Skeletal muscle satellite cell (primary cell): ENCODE measurements around the gene VASH1.
A peak's percentile ranks its signal among the peaks of the same experiment; 100 is the strongest.

ENCODE experiments used
- H3K27me3 ChIP-seq: 2 replicates; pipeline ENCODE4 v1.7.0; 2013; ENCODE audit warnings: low read length; ENCODE audit not compliant: control insufficient read depth, insufficient read depth
- H3K36me3 ChIP-seq: 2 replicates; pipeline ENCODE4 v1.7.0; 2013; ENCODE audit warnings: mild to moderate bottlenecking, control low read depth, low read length; ENCODE audit not compliant: insufficient read depth
- H3K4me1 ChIP-seq: 2 replicates; pipeline ENCODE4 v1.7.0; 2013; ENCODE audit warnings: low read length; ENCODE audit not compliant: control insufficient read depth, insufficient read depth
- H3K4me2 ChIP-seq: 2 replicates; pipeline ENCODE4 v1.7.0; 2013; ENCODE audit warnings: mild to moderate bottlenecking, low read length
- H3K4me3 ChIP-seq: 2 replicates; pipeline ENCODE4 v1.7.0; 2013; ENCODE audit warnings: low read length
- H3K9ac ChIP-seq: 2 replicates; pipeline ENCODE4 v1.7.0; 2013; ENCODE audit warnings: mild to moderate bottlenecking, low read depth, low read length, moderate library complexity
- H3K9me3 ChIP-seq: replicated peaks from 2 replicates; pipeline ENCODE4 v1.7.0; 2013; ENCODE audit warnings: mild to moderate bottlenecking, control low read depth, low read length

Gene VASH1

GRCh38 chr14:76767681-76768656 lies 6.7 kb downstream of the VASH1 start:
- Histone ChIP-seq H3K4me2 (no peak overlapping the region), H3K27me3 (peaks cover 6% of the 10 kb centered on the region), H3K9ac (no peak overlapping the region), H3K36me3 (no peaks in the 10 kb centered on the region), H3K4me3 (no peak overlapping the region), H3K9me3 (no peaks in the 10 kb centered on the region), H3K4me1 (peaks cover 9% of the 10 kb centered on the region)

DNA sequence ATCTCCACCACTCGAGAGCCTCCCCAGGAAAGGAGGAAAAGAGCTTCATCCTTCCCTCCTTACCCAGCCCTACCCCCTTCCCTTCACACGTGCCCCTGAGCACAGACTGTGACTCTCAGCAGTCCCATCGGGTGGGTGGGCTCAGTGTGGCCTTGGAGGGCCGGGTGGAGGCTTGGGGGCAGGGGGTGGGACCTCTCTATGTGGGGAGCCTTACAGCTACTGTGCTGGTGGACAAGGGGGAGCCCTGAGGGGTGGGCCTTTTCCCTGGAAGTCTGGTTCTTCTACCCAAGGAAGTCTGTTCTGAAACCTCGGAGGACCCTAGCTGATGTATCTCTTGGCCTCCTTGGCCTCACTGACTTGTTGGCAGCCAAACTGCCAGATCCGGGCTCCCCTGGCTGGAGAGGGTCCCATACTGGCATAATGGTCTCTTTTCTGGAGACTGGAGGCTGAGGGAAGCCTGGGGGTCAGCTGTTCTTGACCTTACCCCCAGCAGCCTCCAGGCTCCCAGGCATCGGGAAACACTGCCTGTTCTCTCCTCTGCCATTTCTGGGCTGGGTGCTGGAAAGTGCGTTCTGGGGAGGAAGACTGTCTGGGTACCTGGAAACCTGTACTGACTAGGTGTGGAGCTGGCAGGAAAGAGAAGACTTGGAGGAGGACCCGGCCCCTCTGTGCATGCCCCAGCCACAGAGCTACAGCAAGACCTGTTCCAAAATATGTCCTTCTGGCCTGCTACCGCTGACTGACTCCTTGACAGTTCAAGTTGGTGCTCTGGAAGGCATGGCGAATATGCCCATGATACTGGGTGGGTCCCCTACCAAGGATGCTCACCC lies 7.6 kb downstream of the VASH1 start:
- peaks cover 6% of the 10 kb centered on the region for H3K27me3 ChIP-seq
- H3K4me2 ChIP-seq: no peak overlapping the region
- H3K9ac ChIP-seq: no peak overlapping the region
- no peaks in the 10 kb centered on the region for H3K36me3 ChIP-seq
- no peaks in the 10 kb centered on the region for H3K9me3 ChIP-seq
- H3K4me1 ChIP-seq: peaks cover 18% of the 10 kb centered on the region
- no peak overlapping the region for H3K4me3 ChIP-seq

- Histone ChIP-seq H3K9ac (no peak overlapping the region), H3K9me3 (no peaks in the 10 kb centered on the region), H3K27me3 (peaks cover 6% of the 10 kb centered on the region), H3K4me1 (peaks cover 21% of the 10 kb centered on the region), H3K4me2 (no peak overlapping the region), H3K4me3 (no peak overlapping the region), H3K36me3 (no peaks in the 10 kb centered on the region)
These were observed 8.5 kb downstream of the VASH1 start for GRCh38 chr14:76769636-76770292.

- Histone ChIP-seq H3K9ac (no peak overlapping the region), H3K4me1 (peaks cover 21% of the 10 kb centered on the region)
These were observed 9.5 kb downstream of the VASH1 start for GRCh38 chr14:76770521-76771436.

GRCh38 chr14:76771437-76771980 lies 10.2 kb downstream of the VASH1 start:
- no peaks in the 10 kb centered on the region for H3K36me3 ChIP-seq
- no peaks in the 10 kb centered on the region for H3K9me3 ChIP-seq
- H3K9ac ChIP-seq: no peak overlapping the region
- peaks cover 21% of the 10 kb centered on the region for H3K4me1 ChIP-seq
- no peak overlapping the region for H3K4me3 ChIP-seq
- H3K4me2 ChIP-seq: no peak overlapping the region
- peaks cover 6% of the 10 kb centered on the region for H3K27me3 ChIP-seq

More at GRCh38 chr14:76770521-76771436, 9.5 kb downstream of the VASH1 start:
- H3K9me3 ChIP-seq: no peaks in the 10 kb centered on the region
- H3K4me3 ChIP-seq: no peak overlapping the region
- no peaks in the 10 kb centered on the region for H3K36me3 ChIP-seq
- no peak overlapping the region for H3K4me2 ChIP-seq
- peaks cover 6% of the 10 kb centered on the region for H3K27me3 ChIP-seq

GRCh38 chr14:76772300-76773187 lies 11.3 kb downstream of the VASH1 start:
- H3K4me2 ChIP-seq: peak overlapping the region; percentile 59
- H3K27me3 ChIP-seq: peaks cover 6% of the 10 kb centered on the region
- no peaks in the 10 kb centered on the region for H3K36me3 ChIP-seq
- H3K4me3 ChIP-seq: peak overlapping the region; percentile 40
- no peaks in the 10 kb centered on the region for H3K9me3 ChIP-seq
- peaks cover 21% of the 10 kb centered on the region for H3K4me1 ChIP-seq
- peak overlapping the region; percentile 17 for H3K9ac ChIP-seq

DNA sequence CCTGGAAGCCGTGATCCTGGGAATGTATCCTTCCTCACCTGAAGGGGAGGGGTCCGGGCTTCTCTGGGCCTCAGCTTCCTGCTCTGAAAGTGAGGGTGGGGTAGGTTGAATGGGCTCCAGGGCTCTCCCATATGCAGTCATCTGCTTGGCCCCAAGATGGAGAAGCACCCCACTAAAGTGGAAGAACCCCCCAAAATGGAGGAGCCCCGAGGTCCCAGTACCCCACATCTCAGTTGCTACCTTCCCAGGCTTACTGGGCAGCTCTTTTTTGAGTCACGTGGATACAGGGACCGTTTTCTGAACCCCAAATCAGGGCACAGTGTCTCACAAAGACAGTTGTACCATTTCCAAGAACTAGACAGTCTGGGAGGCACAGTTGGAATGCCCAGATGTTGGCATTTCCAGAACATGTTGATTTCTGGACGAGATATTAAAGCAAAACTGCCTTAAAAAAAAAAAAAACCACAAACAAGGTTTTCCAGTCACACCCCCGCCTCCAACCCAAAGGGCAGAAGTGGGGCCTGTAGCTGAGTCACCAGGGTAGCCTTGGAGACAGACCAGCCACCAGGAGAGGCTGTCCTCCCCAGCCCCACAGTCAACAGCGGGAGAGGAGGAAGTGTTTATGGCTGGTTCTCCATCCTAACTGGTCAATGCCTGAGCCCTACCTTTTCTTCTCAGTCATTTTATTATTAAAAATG lies 12.1 kb downstream of the VASH1 start:
- peak overlapping the region; percentile 17 for H3K9ac ChIP-seq
- peak overlapping the region; percentile 40 for H3K4me3 ChIP-seq
- no peaks in the 10 kb centered on the region for H3K9me3 ChIP-seq
- peak overlapping the region; percentile 59 for H3K4me2 ChIP-seq
- H3K36me3 ChIP-seq: no peaks in the 10 kb centered on the region
- peaks cover 21% of the 10 kb centered on the region for H3K4me1 ChIP-seq
- H3K27me3 ChIP-seq: peaks cover 6% of the 10 kb centered on the region

GRCh38 chr14:76773956-76774820 lies 12.9 kb downstream of the VASH1 start:
- no peaks in the 10 kb centered on the region for H3K36me3 ChIP-seq
- H3K9ac ChIP-seq: no peak overlapping the region
- peaks cover 21% of the 10 kb centered on the region for H3K4me1 ChIP-seq
- no peaks in the 10 kb centered on the region for H3K9me3 ChIP-seq
- H3K4me3 ChIP-seq: no peak overlapping the region
- peaks cover 6% of the 10 kb centered on the region for H3K27me3 ChIP-seq
- peak overlapping the region; percentile 59 for H3K4me2 ChIP-seq
